ENCODE results near the gene UBR4.

DNA sequence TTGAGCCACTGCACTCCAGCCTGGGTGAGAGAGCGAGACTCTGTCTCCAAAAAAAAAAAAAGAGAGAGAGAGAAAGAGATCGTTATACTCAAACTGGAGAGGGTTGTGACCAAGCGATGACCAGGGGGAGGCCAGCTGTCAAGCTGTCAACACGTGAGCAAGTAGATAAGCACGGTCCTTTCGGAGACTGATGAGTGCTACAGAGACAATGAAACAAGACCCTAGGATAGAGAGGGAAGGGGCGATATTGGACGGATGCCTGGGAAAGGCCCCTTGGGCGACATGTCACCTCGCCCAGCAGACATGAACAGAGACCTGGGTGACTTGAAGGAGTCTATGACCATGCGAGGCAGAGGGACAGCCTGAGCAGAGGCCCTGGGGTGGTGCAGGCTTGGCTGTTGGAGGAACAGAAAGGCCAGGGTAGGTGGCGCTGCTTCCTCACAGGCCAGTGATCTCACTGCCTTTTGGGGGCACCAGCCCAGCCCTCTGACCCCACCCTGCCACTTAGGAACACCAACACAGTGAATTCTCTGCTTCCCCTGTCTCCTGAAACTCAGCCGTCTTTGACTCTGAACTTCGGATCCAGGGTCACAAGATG is 152.8 kb downstream of the UBR4 start:
- no peak for TF ChIP-seq EZH2 (IDR thresholded peaks at IDR 0.05)
- no peak for TF ChIP-seq POLR2AphosphoS5 (IDR thresholded peaks at IDR 0.05; ENCODE audit: borderline replicate concordance, low read depth, low read length)
- TF ChIP-seq FOXP2 (optimal IDR thresholded peaks at IDR 0.05; ENCODE audit: control extremely low read depth, extremely low read length, insufficient read depth): no peak

Data from SK-N-MC (cell line).